Measurements from ENCODE around the gene FAS.

FAS gene

DNA sequence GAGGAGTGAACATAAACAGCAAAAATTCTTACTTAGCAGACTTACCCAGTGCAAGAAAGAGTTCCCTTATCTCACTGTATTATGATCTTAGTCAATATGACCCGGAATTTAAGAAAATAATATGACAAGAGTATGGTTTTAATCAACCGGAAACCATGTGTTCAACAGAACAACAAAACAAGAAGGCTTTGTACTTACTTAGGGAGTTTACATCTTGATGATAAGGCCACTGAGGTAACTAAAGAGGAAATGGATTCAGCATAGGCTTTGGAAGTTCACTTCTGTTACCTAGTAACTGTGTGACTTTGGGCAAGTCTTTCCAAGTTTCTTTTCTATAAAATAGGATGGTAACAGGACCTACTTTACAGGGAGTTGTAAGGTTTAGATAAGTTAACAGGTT is 7.4 kb upstream of the FAS start:
- no peaks in the 10 kb centered on the region for H4K20me1 ChIP-seq (ENCODE audit: insufficient read depth, low read length)
- H3K79me2 ChIP-seq (ENCODE audit: low read length): no peaks in the 10 kb centered on the region
- H3K9me3 ChIP-seq (ENCODE audit: insufficient read depth, low read length): no peaks in the 10 kb centered on the region
- no peak overlapping the region for H3K4me2 ChIP-seq (ENCODE audit: low read length)
- TF ChIP-seq, protein P1, sequence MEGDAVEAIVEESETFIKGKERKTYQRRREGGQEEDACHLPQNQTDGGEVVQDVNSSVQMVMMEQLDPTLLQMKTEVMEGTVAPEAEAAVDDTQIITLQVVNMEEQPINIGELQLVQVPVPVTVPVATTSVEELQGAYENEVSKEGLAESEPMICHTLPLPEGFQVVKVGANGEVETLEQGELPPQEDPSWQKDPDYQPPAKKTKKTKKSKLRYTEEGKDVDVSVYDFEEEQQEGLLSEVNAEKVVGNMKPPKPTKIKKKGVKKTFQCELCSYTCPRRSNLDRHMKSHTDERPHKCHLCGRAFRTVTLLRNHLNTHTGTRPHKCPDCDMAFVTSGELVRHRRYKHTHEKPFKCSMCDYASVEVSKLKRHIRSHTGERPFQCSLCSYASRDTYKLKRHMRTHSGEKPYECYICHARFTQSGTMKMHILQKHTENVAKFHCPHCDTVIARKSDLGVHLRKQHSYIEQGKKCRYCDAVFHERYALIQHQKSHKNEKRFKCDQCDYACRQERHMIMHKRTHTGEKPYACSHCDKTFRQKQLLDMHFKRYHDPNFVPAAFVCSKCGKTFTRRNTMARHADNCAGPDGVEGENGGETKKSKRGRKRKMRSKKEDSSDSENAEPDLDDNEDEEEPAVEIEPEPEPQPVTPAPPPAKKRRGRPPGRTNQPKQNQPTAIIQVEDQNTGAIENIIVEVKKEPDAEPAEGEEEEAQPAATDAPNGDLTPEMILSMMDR (IDR thresholded peaks at IDR 0.05; ENCODE audit: low read depth, low read length): no peak
- TF ChIP-seq EZH2phosphoT487 (IDR thresholded peaks at IDR 0.05; ENCODE audit: low read depth): no peak
- H3K9ac ChIP-seq (ENCODE audit: low read length): no peak overlapping the region
- H3K27me3 ChIP-seq (ENCODE audit: low read depth, low read length): no peaks in the 10 kb centered on the region
- H3K4me1 ChIP-seq (ENCODE audit: low read length): peaks cover 7% of the 10 kb centered on the region
- H2AFZ ChIP-seq (ENCODE audit: low read depth, low read length): no peak overlapping the region
- H3K36me3 ChIP-seq (replicated peaks; ENCODE audit: low read depth, low read length): no peaks in the 10 kb centered on the region
- no peak overlapping the region for H3K4me3 ChIP-seq (ENCODE audit: low read length)
- H3K27ac ChIP-seq (ENCODE audit: low read length): no peak overlapping the region

GRCh38 chr10:88983939-88984338 is 6.7 kb upstream of the FAS start:
- H4K20me1 ChIP-seq (ENCODE audit: insufficient read depth, low read length): no peaks in the 10 kb centered on the region
- H3K79me2 ChIP-seq (ENCODE audit: low read length): no peaks in the 10 kb centered on the region
- no peak overlapping the region for H3K9ac ChIP-seq (ENCODE audit: low read length)
- H3K4me3 ChIP-seq (ENCODE audit: low read length): no peak overlapping the region
- H2AFZ ChIP-seq (ENCODE audit: low read depth, low read length): no peak overlapping the region
- H3K36me3 ChIP-seq (replicated peaks; ENCODE audit: low read depth, low read length): no peaks in the 10 kb centered on the region
- peaks cover 7% of the 10 kb centered on the region for H3K4me1 ChIP-seq (ENCODE audit: low read length)
- H3K4me2 ChIP-seq (ENCODE audit: low read length): no peak overlapping the region
- TF ChIP-seq EZH2phosphoT487 (IDR thresholded peaks at IDR 0.05; ENCODE audit: low read depth): no peak
- TF ChIP-seq, protein P1 (IDR thresholded peaks at IDR 0.05; ENCODE audit: low read depth, low read length): no peak
- H3K9me3 ChIP-seq (ENCODE audit: insufficient read depth, low read length): no peaks in the 10 kb centered on the region
- no peak overlapping the region for H3K27ac ChIP-seq (ENCODE audit: low read length)
- no peaks in the 10 kb centered on the region for H3K27me3 ChIP-seq (ENCODE audit: low read depth, low read length)

DNA sequence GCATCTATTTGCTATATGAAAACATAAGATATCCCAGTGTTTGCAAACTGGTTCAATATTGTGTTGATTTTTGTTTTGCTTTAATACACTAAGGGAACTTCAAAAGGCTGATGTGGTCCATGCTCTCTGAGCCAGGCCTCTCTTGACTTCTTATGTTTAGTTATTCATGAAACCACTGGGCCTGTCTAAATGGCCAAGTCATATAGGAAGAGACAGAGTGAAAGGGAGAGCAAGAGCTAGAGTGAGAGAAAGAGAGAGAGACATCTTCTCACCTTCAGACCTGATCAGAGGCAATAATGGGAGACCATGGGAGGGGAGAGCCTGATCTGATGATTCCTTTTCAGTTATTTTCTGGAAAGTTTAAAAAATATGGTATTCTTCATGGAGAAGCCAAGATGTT is 6.1 kb upstream of the FAS start:
- Histone ChIP-seq H3K9me3 (ENCODE audit: insufficient read depth, low read length) (no peaks in the 10 kb centered on the region), H3K9ac (ENCODE audit: low read length) (no peak overlapping the region), H3K4me1 (ENCODE audit: low read length) (peaks cover 9% of the 10 kb centered on the region), H3K27ac (ENCODE audit: low read length) (no peak overlapping the region), H3K79me2 (ENCODE audit: low read length) (no peaks in the 10 kb centered on the region), H3K36me3 (replicated peaks; ENCODE audit: low read depth, low read length) (no peaks in the 10 kb centered on the region), H3K4me3 (ENCODE audit: low read length) (no peak overlapping the region), H4K20me1 (ENCODE audit: insufficient read depth, low read length) (no peaks in the 10 kb centered on the region), H2AFZ (ENCODE audit: low read depth, low read length) (no peak overlapping the region), H3K4me2 (ENCODE audit: low read length) (no peak overlapping the region), H3K27me3 (ENCODE audit: low read depth, low read length) (no peaks in the 10 kb centered on the region)
- no peak for TF ChIP-seq EZH2phosphoT487 (IDR thresholded peaks at IDR 0.05; ENCODE audit: low read depth)
- TF ChIP-seq, protein P1 (IDR thresholded peaks at IDR 0.05; ENCODE audit: low read depth, low read length): no peak

DNA sequence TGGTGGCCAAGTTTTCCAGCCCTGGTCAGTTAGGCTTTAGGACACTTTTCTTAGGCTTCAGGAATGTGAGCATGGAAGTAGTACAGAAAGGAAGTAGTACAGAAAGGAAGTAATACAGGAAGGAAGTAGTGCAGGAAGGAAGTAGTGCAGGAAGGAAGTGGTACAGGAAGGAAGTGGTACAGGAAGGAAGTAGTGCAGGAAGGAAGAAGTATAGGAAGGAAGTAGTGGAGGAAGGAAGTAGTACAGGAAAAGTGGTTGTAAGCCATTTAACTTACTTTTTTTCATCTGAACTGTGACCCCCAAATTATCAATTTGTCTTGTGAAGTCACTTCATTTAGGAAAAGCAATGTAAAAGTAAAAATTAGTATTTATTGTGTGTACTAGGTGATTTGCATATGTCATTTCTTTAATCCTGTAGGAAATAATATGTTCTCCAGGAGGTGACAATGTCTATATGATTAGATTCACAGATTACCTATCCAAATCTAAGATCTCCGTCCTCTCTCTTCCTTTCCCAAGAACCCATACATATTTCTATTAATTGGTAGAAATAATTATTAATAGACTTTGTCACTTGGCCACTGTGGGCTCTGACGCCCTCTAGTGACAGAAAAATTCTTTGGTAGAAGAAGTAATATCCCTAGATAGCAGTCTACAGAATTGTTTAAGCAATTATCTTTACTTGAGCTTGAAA is 3.9 kb upstream of the FAS start:
- Histone ChIP-seq H3K79me2 (ENCODE audit: low read length) (peaks cover 4% of the 10 kb centered on the region), H3K36me3 (replicated peaks; ENCODE audit: low read depth, low read length) (no peaks in the 10 kb centered on the region), H3K4me1 (ENCODE audit: low read length) (peaks cover 17% of the 10 kb centered on the region), H3K4me2 (ENCODE audit: low read length) (no peak overlapping the region), H2AFZ (ENCODE audit: low read depth, low read length) (no peak overlapping the region), H3K4me3 (ENCODE audit: low read length) (no peak overlapping the region), H3K9ac (ENCODE audit: low read length) (no peak overlapping the region), H3K27me3 (ENCODE audit: low read depth, low read length) (no peaks in the 10 kb centered on the region), H3K27ac (ENCODE audit: low read length) (no peak overlapping the region), H3K9me3 (ENCODE audit: insufficient read depth, low read length) (no peaks in the 10 kb centered on the region), H4K20me1 (ENCODE audit: insufficient read depth, low read length) (no peaks in the 10 kb centered on the region)
- TF ChIP-seq, protein P1 (IDR thresholded peaks at IDR 0.05; ENCODE audit: low read depth, low read length): peak; percentile 70
- no peak for TF ChIP-seq EZH2phosphoT487 (IDR thresholded peaks at IDR 0.05; ENCODE audit: low read depth)
